Colonic mucosa (tissue), 4 donors: Measurements from ENCODE around the gene CRYGB. TPM values are rescaled to one million over a fixed set of nuclear protein-coding genes. Genes with fewer than 3 reads are reported as not detected.

Experiments used
- DNase-seq: peaks from one replicate; pipeline ENCODE4 v3.0.0-alpha.2; 2020
- H3K27ac ChIP-seq: fragments of 200-600 bp; one replicate; pipeline ENCODE4 v1.8.0; 2021
- H3K27me3 ChIP-seq: fragments of 200-600 bp; one replicate; pipeline ENCODE4 v1.8.0; 2021
- H3K36me3 ChIP-seq: fragments of 200-600 bp; one replicate; pipeline ENCODE4 v1.8.0; 2021
- H3K4me1 ChIP-seq: fragments of 200-600 bp; one replicate; pipeline ENCODE4 v1.8.0; 2021; ENCODE audit warnings: mild to moderate bottlenecking
- H3K4me3 ChIP-seq: fragments of 200-600 bp; one replicate; pipeline ENCODE4 v1.8.0; 2021
- H3K9ac ChIP-seq, 2 donors: one replicate each; pipeline ENCODE4 v1.7.0; 2013; ENCODE audit warnings: control low read depth in 2 of 2, low read depth in 2 of 2, low read length in 2 of 2
- H3K9me3 ChIP-seq: fragments of 200-600 bp; one replicate; pipeline ENCODE4 v1.8.0; 2021
- CTCF ChIP-seq: fragments of 200-600 bp; IDR thresholded peaks from one replicate; pipeline ENCODE4 v1.8.0; 2022; ENCODE audit warnings: antibody characterized with exemption, mild to moderate bottlenecking
- intact Hi-C: fragments of 100-400 bp; cut with DNase I; formaldehyde crosslinking; loops from one replicate; pipeline ENCODE4 v1.14.1; 2022
- total RNA-seq, 2 donors: library from RNA; stranded (reverse); fragmentation: NEBNext Ultra II Directional in 1 of 2; extraction: Animal tissue kit (Norgen Biotek cat#: 25700) in 1 of 2; gene quantifications; one replicate each; pipeline ENCODE4 v1.2.1, GENCODE V29; 2021
- donor health status: healthy.
- donor health status: DM: no; HTN: no; CAD: no.
- donor health status: DM: no; HTN: no; CAD: no.

Gene CRYGB
- total RNA-seq, 2 donors from 2014 or later = not detected

GRCh38 chr2:208150094-208150493, 4.1 kb upstream of the CRYGB start:
- TF ChIP-seq CTCF = no peak
- intact Hi-C loops = no loop called here
- no peak for DNase-seq
- no peaks in the 10 kb centered on the region for H3K27me3 ChIP-seq
- H3K4me3 ChIP-seq = no peak overlapping the region
- no peaks in the 10 kb centered on the region for H3K9me3 ChIP-seq
- no peak overlapping the region for H3K9ac ChIP-seq
- no peak overlapping the region for H3K27ac ChIP-seq
- no peaks in the 10 kb centered on the region for H3K36me3 ChIP-seq
- no peaks in the 10 kb centered on the region for H3K4me1 ChIP-seq

GRCh38 chr2:208148803-208149202, 2.8 kb upstream of the CRYGB start:
- Histone ChIP-seq H3K9ac (no peak overlapping the region), H3K4me1 (no peaks in the 10 kb centered on the region), H3K9me3 (no peaks in the 10 kb centered on the region), H3K36me3 (no peaks in the 10 kb centered on the region), H3K27ac (no peak overlapping the region), H3K27me3 (no peaks in the 10 kb centered on the region), H3K4me3 (no peak overlapping the region)
- intact Hi-C loops = no loop called here
- DNase-seq = no peak
- no peak for TF ChIP-seq CTCF

- no peak for TF ChIP-seq CTCF
- Histone ChIP-seq H3K36me3 (no peaks in the 10 kb centered on the region), H3K9ac (no peak overlapping the region), H3K9me3 (no peaks in the 10 kb centered on the region), H3K4me3 (no peak overlapping the region), H3K27ac (no peak overlapping the region), H3K4me1 (no peaks in the 10 kb centered on the region), H3K27me3 (no peaks in the 10 kb centered on the region)
- intact Hi-C loops = no loop called here
- DNase-seq = no peak
Measured at GRCh38 chr2:208147759-208148158, 1.8 kb upstream of the CRYGB start.

GRCh38 chr2:208147008-208147407, 1.1 kb upstream of the CRYGB start:
- intact Hi-C loops = no loop called here
- Histone ChIP-seq H3K9ac (no peak overlapping the region), H3K9me3 (no peaks in the 10 kb centered on the region)

GRCh38 chr2:208142925-208143799, 2.8 kb downstream of the CRYGB start:
- TF ChIP-seq CTCF = no peak

More at GRCh38 chr2:208147008-208147407, 1.1 kb upstream of the CRYGB start:
- TF ChIP-seq CTCF = no peak
- Histone ChIP-seq H3K27me3 (no peaks in the 10 kb centered on the region), H3K27ac (no peak overlapping the region), H3K4me1 (no peaks in the 10 kb centered on the region), H3K4me3 (no peak overlapping the region), H3K36me3 (no peaks in the 10 kb centered on the region)
- DNase-seq = no peak

More at GRCh38 chr2:208142925-208143799, 2.8 kb downstream of the CRYGB start:
- Histone ChIP-seq H3K4me3 (no peak overlapping the region), H3K9ac (no peak overlapping the region), H3K9me3 (no peaks in the 10 kb centered on the region), H3K27me3 (no peaks in the 10 kb centered on the region), H3K27ac (no peak overlapping the region), H3K4me1 (no peaks in the 10 kb centered on the region), H3K36me3 (no peaks in the 10 kb centered on the region)
- intact Hi-C loops = no loop called here
- DNase-seq = no peak
